ENCODE data around the gene SHOC1. TPM values are rescaled to one million over a fixed set of nuclear protein-coding genes. Genes with fewer than 3 reads are reported as not detected.
A peak's percentile ranks its signal among the peaks of the same experiment; 100 is the strongest.

SHOC1 gene
- under 1 TPM; 0.27 to 0.46 (median 0.43) TPM for polyA plus RNA-seq (ENCODE audit: insufficient read depth in 1 of 5, insufficient read length in 5 of 5, low replicate concordance in 1 of 5)
- long read RNA-seq, donor 1, result 0 reads
- long read RNA-seq, donor 2, result 0 reads
- long read RNA-seq, donor 3, result 0 reads
- long read RNA-seq, donor 4, partial matches to known transcripts, result 6 of 6 reads
- long read RNA-seq, donor 4, other reads (novel, unspliced or antisense), result 0 of 6 reads
- long read RNA-seq, donor 5, result 0 reads
- long read RNA-seq, donor 6, result 0 reads
- long read RNA-seq, donor 7, result 0 reads
- long read RNA-seq, donor 8, result 0 reads

DNA sequence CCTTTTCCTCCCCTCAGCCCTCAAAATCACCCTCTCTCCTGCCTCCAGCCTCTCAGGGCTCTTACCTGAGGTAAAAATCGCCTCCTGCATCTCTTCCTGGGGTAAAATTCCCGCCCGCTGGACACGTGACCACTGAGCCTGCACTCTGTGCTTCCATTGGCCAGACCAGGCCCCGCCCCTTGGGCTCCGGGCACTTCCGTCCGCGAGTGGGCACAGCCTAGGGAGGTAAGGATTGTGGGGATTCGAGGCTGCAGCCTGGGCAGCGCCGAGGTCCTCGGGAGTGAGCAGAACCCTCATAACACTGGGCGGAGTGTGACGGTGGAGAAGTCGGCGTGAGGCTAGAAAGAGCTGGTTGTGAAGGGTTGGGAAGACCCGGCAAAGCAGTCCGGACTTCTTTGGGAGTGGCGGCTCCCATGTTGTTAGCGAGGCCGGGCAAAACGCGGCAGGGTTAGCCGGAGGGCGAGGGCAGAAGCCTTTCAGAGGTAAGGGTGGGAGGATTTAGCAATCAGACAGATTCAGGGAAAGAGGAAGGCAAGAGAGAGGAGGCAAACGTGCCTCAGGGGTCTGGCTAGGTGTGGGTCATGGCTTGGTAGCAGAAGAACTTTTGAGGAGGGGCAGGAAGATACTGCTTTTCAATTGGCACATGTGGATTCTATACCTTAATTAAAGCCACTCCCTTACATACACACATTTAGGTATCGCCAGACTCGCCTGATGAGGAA is at the start of gene SHOC1:
Gene SHOC1, minus strand, starts transcription at position 103 of the 722 bp plus-strand sequence. CDS start 3,519 bp downstream, outside the sequence.
- no peak for DNase-seq

DNA sequence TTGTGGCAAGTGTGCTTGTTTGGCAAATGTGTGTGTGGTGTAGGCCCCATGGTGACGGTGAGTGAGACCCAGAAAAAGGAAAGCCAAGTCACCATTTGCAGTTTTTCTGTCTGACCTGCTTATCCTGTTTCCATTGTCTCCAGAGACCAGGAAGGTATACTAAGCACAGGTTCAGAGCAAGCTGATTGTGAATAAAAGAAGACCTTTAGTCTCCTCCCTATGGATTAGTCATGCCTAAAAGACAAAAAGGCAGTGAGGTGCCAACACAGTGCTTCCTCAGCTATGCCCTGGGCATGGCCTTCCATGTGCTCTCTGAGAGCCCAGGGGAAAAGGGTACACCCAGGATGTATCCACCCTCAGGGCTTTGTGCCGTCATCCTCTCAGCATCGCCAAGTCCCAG is 49.2 kb upstream of the SHOC1 start:
- no peak for DNase-seq

DNA sequence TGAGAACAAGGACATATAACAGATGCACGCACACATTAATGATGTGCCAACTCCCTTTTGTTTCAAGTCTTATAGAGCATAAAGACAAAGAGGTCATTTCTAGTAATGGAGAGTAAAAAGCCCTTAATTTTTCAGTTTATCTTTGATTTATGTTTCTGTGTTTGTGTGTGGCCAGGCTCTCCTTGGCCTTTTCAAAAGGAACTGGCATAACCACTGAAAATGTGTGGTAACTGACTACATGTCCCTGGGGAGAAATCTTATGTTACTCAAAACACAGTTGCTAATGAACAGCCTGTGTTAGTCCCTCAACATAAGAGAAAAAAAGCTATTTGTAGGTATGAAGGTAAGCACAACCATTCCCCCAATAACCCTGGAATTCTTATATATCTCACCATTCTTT is 47.6 kb upstream of the SHOC1 start:
- DNase-seq, result no peak

DNA sequence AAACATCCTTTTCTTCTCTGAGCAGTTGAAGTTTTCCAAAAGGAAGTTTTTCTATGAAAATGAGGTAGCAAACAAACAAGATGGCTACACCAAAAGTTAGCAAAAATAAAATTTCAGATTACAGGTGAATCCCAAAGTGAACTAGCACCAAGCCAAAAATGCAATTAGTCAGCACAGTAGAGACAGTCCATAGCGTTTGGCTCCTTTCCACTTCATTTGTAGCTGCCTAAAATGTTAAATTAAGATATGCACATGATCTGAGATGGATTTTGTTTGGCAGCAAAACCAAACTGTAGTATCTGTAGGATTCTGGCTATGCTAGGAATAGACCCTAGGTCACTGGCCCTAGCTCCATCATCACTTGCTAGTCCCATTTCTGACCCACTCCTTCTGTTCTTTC is 45.7 kb upstream of the SHOC1 start:
- DNase-seq, result no peak

DNA sequence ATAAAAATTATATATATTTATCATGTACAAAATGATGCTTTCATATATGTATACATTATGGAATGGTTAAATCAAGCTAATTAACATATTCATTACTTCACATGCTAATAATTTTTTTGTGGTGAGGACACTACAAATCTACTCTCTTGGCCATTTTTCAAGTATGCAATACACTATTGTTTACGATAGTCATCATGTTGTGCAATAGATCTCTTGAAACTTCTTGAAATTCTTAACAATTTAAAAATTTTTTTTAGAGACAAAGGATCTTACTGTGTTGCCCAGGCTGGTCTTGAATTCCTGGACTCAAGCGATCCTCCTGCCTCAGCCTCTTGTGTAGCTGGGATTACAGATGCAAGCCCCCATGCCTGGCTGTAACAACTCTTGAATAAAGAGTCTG is 45.2 kb upstream of the SHOC1 start:
- DNase-seq, result no peak

DNA sequence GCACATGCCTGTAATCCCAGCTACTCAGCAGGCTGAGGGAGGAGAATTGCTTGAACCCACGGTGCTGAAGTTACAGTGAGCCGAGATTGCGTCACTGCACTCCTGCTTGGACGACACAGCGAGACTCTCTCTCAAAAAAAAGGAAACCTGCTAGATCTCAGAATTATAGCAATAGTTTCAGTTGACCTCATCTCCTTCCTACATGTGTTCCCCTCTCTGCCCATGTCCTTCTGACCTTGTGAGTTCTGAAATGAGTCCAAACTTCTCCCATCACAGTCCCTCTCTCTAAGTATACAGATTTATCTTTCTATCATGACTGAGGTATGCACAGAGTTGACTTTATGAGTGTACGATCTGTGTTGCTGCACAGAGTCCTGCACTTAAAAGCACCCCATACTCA is 44.6 kb upstream of the SHOC1 start:
- no peak for DNase-seq

DNA sequence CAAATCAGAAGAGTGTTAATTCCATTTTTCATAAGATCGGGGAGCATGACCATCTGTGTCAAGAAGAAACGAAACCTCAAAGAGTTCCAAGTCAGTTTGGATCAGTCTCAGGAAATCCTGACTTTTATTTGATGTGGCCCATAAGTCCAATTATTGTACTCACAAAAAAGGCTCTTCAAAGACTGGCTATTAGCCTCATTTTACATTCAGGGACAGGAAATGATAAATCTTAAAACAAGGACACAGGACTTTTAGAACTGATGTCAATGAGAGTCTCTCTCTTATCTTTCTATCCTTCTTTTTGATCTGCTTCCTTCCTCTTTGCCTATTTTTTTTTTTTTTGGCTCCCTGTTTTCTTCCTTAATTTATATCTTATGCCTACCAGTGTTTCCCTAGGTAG is 43.7 kb upstream of the SHOC1 start:
- DNase-seq, result no peak

DNA sequence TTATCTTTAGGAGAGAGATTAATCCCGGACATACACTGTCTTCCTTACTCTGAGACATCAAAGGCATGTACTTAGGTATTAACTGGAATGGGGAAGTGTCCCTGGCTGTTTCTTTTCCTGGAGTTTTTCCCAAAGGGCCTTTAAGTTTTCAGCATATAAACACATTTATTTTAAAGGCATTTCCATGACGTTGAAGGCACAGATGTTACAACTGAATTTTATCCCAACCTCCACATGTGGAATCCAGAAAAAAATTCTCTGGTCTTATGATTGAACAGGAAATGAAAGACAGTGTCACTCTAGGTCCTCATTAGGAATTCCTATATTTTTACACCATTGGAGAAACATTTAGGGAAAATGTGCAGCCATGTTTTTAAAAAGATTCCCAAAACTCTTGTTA is 41.6 kb upstream of the SHOC1 start:
- DNase-seq, result no peak

DNA sequence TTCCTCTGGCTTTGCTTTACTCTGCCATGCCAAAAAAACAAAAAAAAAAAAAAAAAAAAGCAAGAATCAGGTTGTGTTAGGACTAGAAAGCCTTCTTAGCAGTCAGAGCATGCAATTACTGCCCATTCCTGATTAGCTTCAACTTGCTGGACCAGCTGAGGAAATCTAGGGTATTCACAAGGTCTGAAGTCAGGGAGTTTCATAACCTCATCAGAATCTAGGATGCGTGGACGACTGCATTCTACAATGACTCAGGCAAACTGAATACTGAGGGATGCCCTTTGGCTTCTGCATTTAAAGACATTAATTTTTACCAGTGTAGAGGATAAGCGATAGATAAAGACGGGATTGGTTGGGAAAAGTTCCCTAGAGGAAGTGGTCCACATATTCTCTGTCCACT is 39.2 kb upstream of the SHOC1 start:
- DNase-seq, result no peak

DNA sequence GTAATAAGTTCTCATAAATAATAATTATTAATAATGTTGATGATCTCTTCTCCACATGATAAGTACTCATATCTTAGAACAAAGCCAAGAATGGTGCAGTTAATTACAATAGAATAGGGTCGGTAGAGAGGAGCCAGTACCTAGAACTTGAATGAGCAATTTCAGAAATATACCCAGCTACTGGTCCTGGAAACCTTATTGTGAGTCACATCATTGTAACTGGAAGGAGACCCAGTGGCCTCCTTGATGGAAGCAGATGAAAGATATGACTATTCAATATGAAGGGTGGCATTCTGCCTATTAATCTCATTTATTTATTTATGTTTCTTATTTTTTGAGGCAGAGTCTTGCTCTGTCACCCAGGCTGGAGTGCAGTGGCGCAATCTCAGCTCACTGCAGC is 37.7 kb upstream of the SHOC1 start:
- DNase-seq, result no peak

DNA sequence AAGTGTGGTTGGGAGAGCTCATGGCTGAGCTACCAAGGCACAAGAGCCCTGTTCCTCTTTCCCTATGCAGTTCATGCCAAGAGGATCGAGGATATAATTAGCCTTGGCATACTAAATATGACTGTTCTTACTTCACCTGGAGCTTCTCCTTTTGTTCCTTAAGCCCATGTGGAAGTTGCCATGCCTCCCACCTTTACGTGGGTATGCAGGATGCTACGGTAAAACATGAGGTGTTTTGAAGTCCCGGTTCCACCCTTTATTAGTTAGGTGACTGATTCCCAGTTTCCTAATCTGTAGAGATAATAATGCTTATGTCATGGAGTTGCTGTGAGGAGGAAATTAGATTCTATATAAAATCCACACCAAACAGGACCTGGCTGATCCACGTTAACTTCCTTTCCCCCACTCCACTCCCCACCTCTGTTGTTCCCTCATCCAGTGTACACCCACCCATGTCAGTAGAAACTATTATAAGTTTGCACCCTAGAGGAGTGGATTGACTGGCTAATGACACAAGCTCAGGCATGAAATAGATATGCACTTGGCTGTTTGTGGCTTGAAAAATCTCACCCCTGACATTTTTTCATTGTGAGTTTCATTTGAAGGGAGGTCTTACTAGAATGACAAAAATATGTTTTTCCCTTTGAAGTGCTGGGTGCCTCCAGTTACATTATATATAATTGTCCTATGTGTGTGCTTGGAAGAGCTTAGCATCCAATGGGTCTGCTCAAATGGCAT is 36.8 kb upstream of the SHOC1 start:
- no peak for DNase-seq

DNA sequence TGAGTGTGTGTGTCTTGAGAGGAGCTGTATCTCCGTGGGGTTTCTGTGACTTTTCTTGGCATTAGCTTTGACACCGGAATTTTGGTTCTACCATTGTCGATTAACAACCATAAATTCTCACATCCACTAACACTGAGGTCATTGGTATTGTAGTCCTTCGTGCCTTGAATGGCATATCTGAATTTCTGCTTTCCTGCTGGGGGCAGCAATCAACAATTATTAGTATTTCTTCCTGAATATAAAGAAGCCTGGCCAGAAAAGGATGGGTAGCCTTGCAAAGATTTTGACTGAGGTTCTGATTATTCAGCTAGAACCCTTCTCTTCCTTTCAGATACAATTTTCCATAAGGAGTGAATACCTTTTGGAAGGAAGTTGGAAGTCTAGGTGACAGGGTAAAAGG is 33.5 kb upstream of the SHOC1 start:
- no peak for DNase-seq

DNA sequence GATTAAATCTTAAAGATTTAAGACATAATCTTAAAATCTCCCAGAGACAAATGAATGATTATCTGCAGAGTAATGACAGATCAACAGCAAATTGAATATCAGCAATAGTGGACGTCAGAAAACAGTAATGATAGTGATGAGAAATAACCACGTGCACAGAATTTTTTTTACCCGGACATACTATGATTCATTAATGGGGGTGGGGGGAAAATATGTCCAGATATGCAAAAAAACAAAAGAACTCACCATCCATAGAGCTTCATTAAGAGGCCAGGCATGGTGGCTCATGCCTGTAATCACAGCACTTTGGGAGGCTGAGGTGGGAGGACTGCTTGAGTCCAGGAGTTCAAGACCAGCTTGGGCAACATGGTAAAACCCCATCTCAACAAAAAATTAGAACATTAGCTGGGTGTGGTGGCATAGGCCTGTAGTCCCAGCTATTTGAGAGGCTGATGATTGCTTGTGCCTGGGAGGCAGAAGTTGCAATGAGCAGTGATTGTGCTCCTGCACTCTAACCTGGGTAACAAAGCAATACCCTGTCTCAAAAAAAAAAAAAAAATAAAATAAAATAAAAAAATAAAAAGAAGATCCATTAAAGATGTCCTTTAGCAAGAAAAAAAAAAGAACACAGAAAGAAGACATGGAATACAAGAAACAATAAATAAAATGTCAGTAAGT is 30.9 kb upstream of the SHOC1 start:
- DNase-seq, result no peak

DNA sequence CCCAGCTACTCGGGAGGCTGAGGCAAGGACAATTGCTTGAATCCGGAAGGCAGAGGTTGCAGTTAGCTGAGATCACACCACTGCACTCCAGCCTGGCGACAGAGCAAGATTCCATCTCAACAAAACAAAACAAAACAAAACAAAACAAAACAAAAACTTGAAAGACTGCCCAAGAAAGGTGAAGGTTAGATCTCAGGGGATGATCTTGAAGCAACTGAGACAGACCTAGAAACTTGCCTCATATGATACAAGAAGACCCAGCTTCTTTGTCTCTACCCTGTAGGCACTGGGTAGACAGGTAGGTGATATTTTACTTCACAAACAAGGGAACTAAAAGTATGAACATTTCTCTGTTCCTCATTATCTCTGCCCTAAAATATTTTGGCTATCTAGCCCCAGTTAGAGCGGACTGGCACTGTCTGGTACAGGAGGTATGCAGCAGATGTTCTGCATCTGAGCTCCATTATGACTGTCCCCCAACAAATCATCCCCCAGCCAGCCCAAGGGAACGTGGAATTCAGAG is 26.3 kb upstream of the SHOC1 start:
- DNase-seq, result no peak

DNA sequence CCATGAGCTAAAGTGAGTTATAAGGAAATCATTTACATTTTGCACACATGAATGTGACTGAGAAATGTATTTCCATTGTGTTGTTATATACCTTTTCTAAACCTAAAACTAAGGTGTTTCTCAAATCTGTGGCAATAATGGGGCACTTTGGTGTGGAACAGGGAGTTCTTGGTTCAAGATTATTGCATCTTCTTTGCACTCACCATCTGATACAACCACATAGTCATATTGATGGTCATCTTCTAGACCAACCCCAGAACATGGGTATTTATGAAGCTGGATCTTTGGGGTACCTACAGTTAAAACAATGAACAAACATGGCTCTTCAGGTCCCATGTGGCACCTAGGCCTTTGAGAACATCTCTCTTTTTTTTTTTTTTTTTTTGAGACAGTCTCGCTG is 24.6 kb upstream of the SHOC1 start:
- DNase-seq, result no peak

DNA sequence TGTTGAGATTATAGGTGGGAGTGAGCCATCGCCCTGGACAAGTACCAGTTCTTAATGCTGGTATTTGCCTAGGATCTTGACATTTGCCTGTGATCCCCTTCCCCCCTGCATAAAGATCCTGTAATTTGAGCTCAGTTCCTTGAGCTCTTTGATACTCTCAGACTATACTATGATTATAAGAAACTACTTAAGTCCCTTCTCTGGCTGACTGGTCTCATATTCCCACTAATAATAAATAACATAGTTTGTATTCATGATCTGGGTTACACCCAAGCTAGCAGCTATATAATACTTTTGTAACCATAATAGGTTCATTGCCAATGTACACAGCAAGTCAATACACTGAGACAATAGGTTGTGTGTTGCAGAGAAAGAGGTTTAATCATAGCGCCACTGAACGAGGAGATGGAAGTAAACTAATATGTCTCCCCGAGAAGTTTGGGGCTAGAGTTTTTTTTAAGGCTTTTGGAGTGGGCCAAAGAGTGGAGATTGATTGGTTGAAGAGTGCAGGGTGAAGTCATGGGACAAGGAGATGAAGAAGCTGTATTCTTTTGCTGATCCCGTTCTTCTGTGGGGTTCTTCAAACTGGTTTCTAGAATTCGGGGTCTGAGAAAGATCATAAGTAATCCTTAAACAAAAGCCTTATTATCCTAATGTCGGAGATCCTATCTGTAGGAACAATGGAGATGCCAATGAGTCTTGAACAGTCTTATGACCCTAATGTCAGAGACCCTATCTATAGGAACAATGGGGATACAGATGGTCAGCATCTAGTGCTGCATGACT is 20.7 kb upstream of the SHOC1 start:
- no peak for DNase-seq

DNA sequence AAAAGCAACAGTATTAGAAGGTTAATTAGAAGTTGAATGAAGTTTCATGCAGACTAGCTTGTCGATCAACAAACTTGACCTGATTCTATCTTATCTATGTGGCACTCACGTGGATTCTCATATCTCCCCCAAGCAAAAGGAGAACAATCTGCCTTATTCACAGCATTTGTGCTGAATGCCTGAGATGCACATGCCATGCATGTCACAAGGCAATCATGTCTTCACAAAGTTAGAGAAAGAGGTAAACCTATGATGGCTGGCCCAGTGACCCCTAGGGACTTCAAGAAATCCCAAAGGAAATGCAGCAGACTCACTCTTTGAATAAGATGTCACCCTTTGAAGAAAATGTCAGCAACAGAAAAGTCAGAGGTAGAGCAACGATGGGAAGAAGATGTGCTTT is 17.6 kb upstream of the SHOC1 start:
- no peak for DNase-seq

DNA sequence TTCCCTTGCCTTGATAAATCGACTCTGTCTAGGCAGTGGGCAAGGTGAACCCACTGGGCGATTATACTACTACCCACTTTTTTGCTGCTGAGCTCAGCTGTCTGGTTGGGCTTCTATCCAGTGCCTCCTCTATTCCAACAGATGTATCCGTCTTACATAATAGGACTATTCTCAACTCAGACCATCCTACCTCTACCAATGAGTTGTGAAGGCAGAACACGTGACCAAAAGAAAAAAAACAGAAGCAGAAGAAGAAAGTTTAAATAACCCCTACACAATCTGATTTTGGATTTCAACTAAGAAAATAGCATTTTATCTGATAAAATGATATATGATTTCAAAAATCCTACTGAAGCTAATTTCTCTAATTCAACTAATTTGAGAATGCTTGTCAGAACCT is 16.2 kb upstream of the SHOC1 start:
- no peak for DNase-seq

DNA sequence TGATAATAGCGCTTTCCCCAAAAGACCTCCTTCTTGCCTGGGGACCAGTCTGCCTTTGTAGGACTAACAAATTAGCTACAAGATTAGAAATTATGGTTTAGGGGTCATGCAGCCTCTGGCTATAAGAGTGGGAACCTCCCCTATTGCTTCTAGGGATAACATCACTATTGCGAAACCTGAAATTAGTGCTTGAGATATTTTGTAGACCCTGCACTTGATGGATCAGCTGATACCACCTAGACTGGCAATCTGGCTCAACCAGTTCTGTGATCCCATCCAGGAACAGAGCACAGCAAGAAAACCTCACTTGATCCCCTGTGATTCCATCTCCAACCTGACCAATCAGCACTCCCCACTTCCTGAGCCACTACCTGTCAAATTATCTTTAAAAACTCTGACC is 15.7 kb upstream of the SHOC1 start:
- DNase-seq, result peak; percentile 12 to 16

DNA sequence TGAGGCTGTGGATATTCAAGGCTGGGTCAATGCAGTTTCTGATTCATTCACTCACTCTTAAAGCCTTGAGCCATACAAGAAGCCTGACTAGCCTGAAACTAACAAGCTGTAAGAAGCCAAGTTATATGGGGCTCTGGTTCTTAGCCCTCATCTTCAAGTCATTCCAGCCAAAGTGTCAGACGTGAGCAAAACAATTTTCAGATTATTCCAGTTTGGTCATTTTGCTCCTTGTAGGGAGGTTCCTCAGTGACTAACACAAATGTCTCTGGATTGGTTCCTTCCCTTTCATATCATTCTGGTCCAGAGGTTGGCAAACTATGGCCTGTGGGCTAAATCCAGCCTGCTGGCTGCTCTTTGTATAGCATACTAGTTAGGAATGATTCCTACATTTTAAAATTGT is 12.5 kb upstream of the SHOC1 start:
- no peak for DNase-seq

DNA sequence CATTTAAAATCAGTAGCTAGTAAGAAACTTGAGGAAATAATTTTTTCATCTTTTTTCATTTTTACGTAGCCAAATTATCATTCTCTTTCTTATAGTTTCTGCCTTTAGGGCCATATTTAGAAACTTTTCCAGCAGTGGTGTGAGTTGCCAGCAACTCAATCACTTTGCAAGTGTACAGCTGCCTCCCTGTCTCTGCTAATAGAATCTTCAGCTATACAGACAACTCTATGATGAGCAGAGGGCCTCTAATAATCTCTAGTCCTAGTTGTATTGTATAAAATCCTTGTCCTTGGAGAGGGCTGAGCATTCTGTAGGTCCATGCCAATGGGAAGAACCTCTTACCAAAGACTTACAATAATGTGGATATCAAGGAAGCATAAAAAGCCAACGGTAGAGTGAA is 11.5 kb upstream of the SHOC1 start:
- no peak for DNase-seq

Data from right lung (tissue), 10 donors.